Stomach smooth muscle (tissue), 2 donors: Measurements from ENCODE around the gene FREM2.

Experiments
- H3K27ac ChIP-seq: one replicate; pipeline ENCODE4 v1.7.0; 2013; ENCODE audit warnings: mild to moderate bottlenecking, low read length, inconsistent platforms
- H3K27me3 ChIP-seq, 2 donors: one replicate each; pipeline ENCODE4 v1.7.0; 2013; ENCODE audit warnings: low read length in 2 of 2; ENCODE audit not compliant: insufficient read depth in 2 of 2, control insufficient read depth in 1 of 2
- H3K36me3 ChIP-seq, 2 donors: one replicate each; pipeline ENCODE4 v1.7.0; 2013; ENCODE audit warnings: low read length in 2 of 2; ENCODE audit not compliant: control insufficient read depth in 2 of 2, insufficient read depth in 2 of 2
- H3K4me1 ChIP-seq: one replicate; pipeline ENCODE4 v1.7.0; 2013; ENCODE audit warnings: low read length; ENCODE audit not compliant: control insufficient read depth, insufficient read depth
- H3K4me3 ChIP-seq, 2 donors: one replicate each; pipeline ENCODE4 v1.7.0; 2013; ENCODE audit warnings: low read length in 2 of 2
- H3K9ac ChIP-seq, 2 donors: one replicate each; pipeline ENCODE4 v1.7.0; 2013; ENCODE audit warnings: low read length in 2 of 2, mild to moderate bottlenecking in 1 of 2
- H3K9me3 ChIP-seq, 2 donors: one replicate each; pipeline ENCODE4 v1.7.0; 2013; ENCODE audit warnings: low read length in 2 of 2; ENCODE audit not compliant: control insufficient read depth in 2 of 2
- donor health status: healthy.
- donor health status: Pancreatic carcinoma.

The FREM2 gene

GRCh38 chr13:38922170-38922569 is 235.3 kb downstream of the FREM2 start:
- Histone ChIP-seq H3K36me3 (no peaks in the 10 kb centered on the region), H3K27me3 (no peaks in the 10 kb centered on the region), H3K9ac (no peak overlapping the region), H3K4me3 (no peak overlapping the region), H3K4me1 (no peaks in the 10 kb centered on the region), H3K9me3 (no peaks in the 10 kb centered on the region), H3K27ac (no peak overlapping the region)

- no peak overlapping the region for H3K4me3 ChIP-seq
- H3K9ac ChIP-seq: no peak overlapping the region
- H3K27me3 ChIP-seq: no peaks in the 10 kb centered on the region
- H3K9me3 ChIP-seq: no peaks in the 10 kb centered on the region
- H3K36me3 ChIP-seq: no peaks in the 10 kb centered on the region
- no peaks in the 10 kb centered on the region for H3K4me1 ChIP-seq
- no peak overlapping the region for H3K27ac ChIP-seq
Observed at GRCh38 chr13:38933786-38934185, 246.9 kb downstream of the FREM2 start.
